RWPE2 (cell line): Measurements from ENCODE around the gene RORC.
A peak's percentile ranks its signal among the peaks of the same experiment; 100 is the strongest.

Experiments
- ATAC-seq: fragments of 200-7000 bp; cut with Tn5 transposase; 3 replicates; pipeline ENCODE4 v1.9.1; 2021; ENCODE audit warnings: low read depth
- DNase-seq: peaks from one replicate; pipeline ENCODE4 v3.0.0-alpha.2; 2020; ENCODE audit warnings: low spot score
- H3K27ac ChIP-seq: fragments of 450-650 bp; 2 replicates; pipeline ENCODE4 v1.5.1; 2017; ENCODE audit warnings: mild to moderate bottlenecking; ENCODE audit not compliant: poor library complexity, severe bottlenecking
- H3K27me3 ChIP-seq: fragments of 250-450 bp; sonication (Bioruptor Pico); 2 replicates; pipeline ENCODE4 v1.5.1; 2021; ENCODE audit warnings: mild to moderate bottlenecking, moderate library complexity; ENCODE audit not compliant: insufficient read depth, poor library complexity, severe bottlenecking
- H3K36me3 ChIP-seq: fragments of 250-450 bp; sonication (Bioruptor Pico); 2 replicates; pipeline ENCODE4 v1.5.1; 2020; ENCODE audit warnings: low read depth, mild to moderate bottlenecking, moderate library complexity
- H3K4me1 ChIP-seq: fragments of 250-450 bp; sonication (Bioruptor Pico); 2 replicates; pipeline ENCODE4 v1.5.1; 2021; ENCODE audit warnings: mild to moderate bottlenecking, moderate library complexity; ENCODE audit not compliant: insufficient read depth, poor library complexity, severe bottlenecking
- H3K4me3 ChIP-seq: fragments of 250-450 bp; sonication (Bioruptor Pico); 2 replicates; pipeline ENCODE4 v1.5.1; 2021; ENCODE audit warnings: mild to moderate bottlenecking, moderate library complexity; ENCODE audit not compliant: severe bottlenecking
- H3K9me3 ChIP-seq: fragments of 250-450 bp; sonication (Bioruptor Pico); 2 replicates; pipeline ENCODE4 v1.5.1; 2021; ENCODE audit warnings: mild to moderate bottlenecking, moderate library complexity; ENCODE audit not compliant: severe bottlenecking
- CTCF ChIP-seq: fragments of 450-650 bp; IDR thresholded peaks from one replicate; pipeline ENCODE4 v1.5.1; 2017; ENCODE audit warnings: mild to moderate bottlenecking, moderate library complexity; ENCODE audit not compliant: poor library complexity, severe bottlenecking

The RORC gene

GRCh38 chr1:151867765-151868411 is 36.3 kb upstream of the RORC start:
- H3K4me3 ChIP-seq = no peak overlapping the region
- no peaks in the 10 kb centered on the region for H3K36me3 ChIP-seq
- no peaks in the 10 kb centered on the region for H3K9me3 ChIP-seq
- no peaks in the 10 kb centered on the region for H3K27me3 ChIP-seq
- ATAC-seq (peak; percentile 66), DNase-seq (no peak)
- peaks cover 5% of the 10 kb centered on the region for H3K4me1 ChIP-seq
- H3K27ac ChIP-seq = peak overlapping the region; percentile 72
- no peak for TF ChIP-seq CTCF

- DNase-seq (no peak), ATAC-seq (no peak)
- Histone ChIP-seq H3K4me3 (no peak overlapping the region), H3K4me1 (peaks cover 5% of the 10 kb centered on the region), H3K9me3 (no peaks in the 10 kb centered on the region), H3K27ac (peak overlapping the region; percentile 72), H3K36me3 (no peaks in the 10 kb centered on the region), H3K27me3 (no peaks in the 10 kb centered on the region)
- no peak for TF ChIP-seq CTCF
Measured at GRCh38 chr1:151867321-151867720, 35.7 kb upstream of the RORC start.

GRCh38 chr1:151864411-151864810 is 32.8 kb upstream of the RORC start:
- peaks cover 5% of the 10 kb centered on the region for H3K4me1 ChIP-seq
- H3K27me3 ChIP-seq = no peaks in the 10 kb centered on the region
- no peaks in the 10 kb centered on the region for H3K9me3 ChIP-seq
- H3K36me3 ChIP-seq = no peaks in the 10 kb centered on the region
- DNase-seq (no peak), ATAC-seq (no peak)
- H3K4me3 ChIP-seq = no peak overlapping the region
- no peak for TF ChIP-seq CTCF
- no peak overlapping the region for H3K27ac ChIP-seq

- Histone ChIP-seq H3K36me3 (no peaks in the 10 kb centered on the region), H3K9me3 (no peaks in the 10 kb centered on the region), H3K4me1 (peaks cover 12% of the 10 kb centered on the region), H3K27ac (no peak overlapping the region), H3K4me3 (no peak overlapping the region), H3K27me3 (no peaks in the 10 kb centered on the region)
- no peak for TF ChIP-seq CTCF
- DNase-seq = no peak
- ATAC-seq = no peak
Measured at GRCh38 chr1:151862604-151863003, 31.0 kb upstream of the RORC start.

- Histone ChIP-seq H3K27me3 (no peaks in the 10 kb centered on the region), H3K9me3 (no peaks in the 10 kb centered on the region), H3K36me3 (no peaks in the 10 kb centered on the region), H3K27ac (no peak overlapping the region), H3K4me3 (no peak overlapping the region), H3K4me1 (peaks cover 12% of the 10 kb centered on the region)
- ATAC-seq (no peak), DNase-seq (no peak)
- no peak for TF ChIP-seq CTCF
Measured at GRCh38 chr1:151860504-151861187, 29.0 kb upstream of the RORC start.
